Epithelial cell of proximal tubule (primary cell): ENCODE measurements around the gene CRACR2A. TPM values are rescaled to one million over a fixed set of nuclear protein-coding genes. Genes with fewer than 3 reads are reported as not detected.

Experiments used
- DNase-seq: peaks from one replicate; pipeline ENCODE4 v3.0.0-alpha.2; 2011; ENCODE audit warnings: low read depth
- H3K4me3 ChIP-seq: 2 replicates; pipeline ENCODE4 v1.5.1; 2011; ENCODE audit warnings: low read depth, mild to moderate bottlenecking, low read length
- CTCF ChIP-seq: conservative IDR thresholded peaks from 2 replicates; pipeline ENCODE4 v1.5.1; 2012; ENCODE audit warnings: low read depth, mild to moderate bottlenecking, low read length
- total RNA-seq: library from RNA; depleted of rRNA; stranded (reverse); fragments of >200 nt; gene quantifications from 2 replicates; pipeline ENCODE4 v1.2.3, GENCODE V29; 2015

CRACR2A gene
- total RNA-seq, 1 donor from 2014 or later, result 1.7 TPM

GRCh38 chr12:3624273-3624672 is 128.6 kb downstream of the CRACR2A start:
- no peak for TF ChIP-seq CTCF
- no peak for DNase-seq
- no peak overlapping the region for H3K4me3 ChIP-seq

GRCh38 chr12:3622822-3623690 is 129.9 kb downstream of the CRACR2A start:
- no peak for DNase-seq
- H3K4me3 ChIP-seq, result no peak overlapping the region
- TF ChIP-seq CTCF, result no peak

GRCh38 chr12:3622021-3622821 is 130.7 kb downstream of the CRACR2A start:
- no peak for TF ChIP-seq CTCF
- DNase-seq, result no peak
- H3K4me3 ChIP-seq, result no peak overlapping the region

- H3K4me3 ChIP-seq, result no peak overlapping the region
- DNase-seq, result no peak
- TF ChIP-seq CTCF, result no peak
Measured at GRCh38 chr12:3620856-3621255, 132.1 kb downstream of the CRACR2A start.

- no peak for TF ChIP-seq CTCF
- no peak for DNase-seq
- H3K4me3 ChIP-seq, result no peak overlapping the region
Measured at GRCh38 chr12:3617565-3617964, 135.3 kb downstream of the CRACR2A start.

- no peak for TF ChIP-seq CTCF
- H3K4me3 ChIP-seq, result no peak overlapping the region
Measured at GRCh38 chr12:3615862-3616261, 137.0 kb downstream of the CRACR2A start.

More at GRCh38 chr12:3615862-3616261, 137.0 kb downstream of the CRACR2A start:
- DNase-seq, result no peak
